Activated naive CD8-positive, alpha-beta T cell treated with anti-CD3 and anti-CD28 coated beads, Interleukin-2, amount 50 U/mL, for 16 hours (primary cell): ENCODE measurements around the gene TPGS1.
A peak's percentile ranks its signal among the peaks of the same experiment; 100 is the strongest.

ENCODE experiments used
- DNase-seq: peaks from one replicate; pipeline ENCODE4 v3.0.0-alpha.2; 2020; ENCODE audit warnings: low read depth, low spot score

Gene TPGS1

GRCh38 chr19:495402-496111, 11.7 kb upstream of the TPGS1 start:
- no peak for DNase-seq

- DNase-seq, result no peak
Measured at GRCh38 chr19:496112-496665, 11.1 kb upstream of the TPGS1 start, which contains the start of gene MADCAM1. Gene MADCAM1, plus strand, starts transcription at chr19:496486. Its CDS starts 14 bp downstream, at chr19:496500.

GRCh38 chr19:496986-497385, 10.3 kb upstream of the TPGS1 start:
- no peak for DNase-seq

DNA sequence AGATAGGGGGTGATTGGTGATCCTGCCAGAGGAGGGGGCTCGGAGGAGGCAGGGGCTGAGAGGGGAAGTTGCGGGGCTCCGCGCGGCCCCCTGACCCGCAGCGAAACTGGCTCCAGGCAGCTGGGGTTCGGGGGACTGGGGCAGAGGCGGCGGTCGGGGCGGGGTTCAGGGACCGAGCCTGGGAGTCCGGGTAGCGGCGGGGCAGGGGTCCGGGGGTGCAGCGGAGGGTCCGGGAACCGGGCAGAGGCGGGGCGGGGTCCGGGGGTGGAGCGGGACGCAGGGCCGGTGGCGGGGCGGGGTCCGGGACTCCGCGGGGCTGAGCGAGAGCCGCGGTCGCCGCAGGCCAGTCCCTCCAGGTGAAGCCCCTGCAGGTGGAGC, 9.8 kb upstream of the TPGS1 start:
- DNase-seq, result no peak

- DNase-seq, result no peak
Measured at GRCh38 chr19:497869-498510, 9.3 kb upstream of the TPGS1 start.

DNA sequence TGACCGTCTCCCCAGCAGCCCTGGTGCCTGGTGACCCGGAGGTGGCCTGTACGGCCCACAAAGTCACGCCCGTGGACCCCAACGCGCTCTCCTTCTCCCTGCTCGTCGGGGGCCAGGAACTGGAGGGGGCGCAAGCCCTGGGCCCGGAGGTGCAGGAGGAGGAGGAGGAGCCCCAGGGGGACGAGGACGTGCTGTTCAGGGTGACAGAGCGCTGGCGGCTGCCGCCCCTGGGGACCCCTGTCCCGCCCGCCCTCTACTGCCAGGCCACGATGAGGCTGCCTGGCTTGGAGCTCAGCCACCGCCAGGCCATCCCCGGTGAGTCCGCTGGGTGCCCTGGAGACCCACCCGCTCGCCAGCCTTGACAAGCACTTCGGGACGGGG, 8.8 kb upstream of the TPGS1 start:
- no peak for DNase-seq

DNA sequence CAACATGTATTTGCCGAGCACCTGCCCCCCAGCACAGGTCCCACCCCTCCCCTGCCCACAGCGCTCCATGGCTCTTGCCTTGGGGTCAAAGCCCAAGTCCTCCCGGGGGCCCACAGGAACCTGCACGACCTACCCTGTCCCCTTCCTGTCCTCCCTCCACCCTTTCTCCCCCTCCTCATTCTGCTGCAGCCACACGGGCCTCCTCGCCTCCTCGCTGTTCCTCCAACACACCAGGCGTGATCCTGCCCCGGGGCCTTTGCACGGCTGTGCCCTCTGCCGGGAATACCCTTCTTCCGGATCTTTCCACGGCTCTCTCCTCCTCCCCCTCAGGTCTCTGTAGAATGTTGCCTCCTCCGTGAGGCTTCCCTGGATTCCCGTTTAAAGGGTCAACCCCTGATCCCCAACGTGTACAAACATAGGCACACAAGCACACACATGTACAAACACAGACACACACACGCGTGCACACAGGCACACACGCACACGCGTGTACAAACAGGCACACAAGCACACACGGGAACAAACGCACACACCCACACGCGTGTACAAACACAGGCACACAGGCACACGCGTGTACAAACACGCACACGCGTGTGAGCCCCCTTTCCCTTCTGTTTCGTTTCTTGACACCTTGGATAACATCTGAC, 8.2 kb upstream of the TPGS1 start:
- no peak for DNase-seq

GRCh38 chr19:501646-502045, 5.7 kb upstream of the TPGS1 start:
- DNase-seq, result no peak

GRCh38 chr19:504616-505015, 2.7 kb upstream of the TPGS1 start:
- no peak for DNase-seq

DNA sequence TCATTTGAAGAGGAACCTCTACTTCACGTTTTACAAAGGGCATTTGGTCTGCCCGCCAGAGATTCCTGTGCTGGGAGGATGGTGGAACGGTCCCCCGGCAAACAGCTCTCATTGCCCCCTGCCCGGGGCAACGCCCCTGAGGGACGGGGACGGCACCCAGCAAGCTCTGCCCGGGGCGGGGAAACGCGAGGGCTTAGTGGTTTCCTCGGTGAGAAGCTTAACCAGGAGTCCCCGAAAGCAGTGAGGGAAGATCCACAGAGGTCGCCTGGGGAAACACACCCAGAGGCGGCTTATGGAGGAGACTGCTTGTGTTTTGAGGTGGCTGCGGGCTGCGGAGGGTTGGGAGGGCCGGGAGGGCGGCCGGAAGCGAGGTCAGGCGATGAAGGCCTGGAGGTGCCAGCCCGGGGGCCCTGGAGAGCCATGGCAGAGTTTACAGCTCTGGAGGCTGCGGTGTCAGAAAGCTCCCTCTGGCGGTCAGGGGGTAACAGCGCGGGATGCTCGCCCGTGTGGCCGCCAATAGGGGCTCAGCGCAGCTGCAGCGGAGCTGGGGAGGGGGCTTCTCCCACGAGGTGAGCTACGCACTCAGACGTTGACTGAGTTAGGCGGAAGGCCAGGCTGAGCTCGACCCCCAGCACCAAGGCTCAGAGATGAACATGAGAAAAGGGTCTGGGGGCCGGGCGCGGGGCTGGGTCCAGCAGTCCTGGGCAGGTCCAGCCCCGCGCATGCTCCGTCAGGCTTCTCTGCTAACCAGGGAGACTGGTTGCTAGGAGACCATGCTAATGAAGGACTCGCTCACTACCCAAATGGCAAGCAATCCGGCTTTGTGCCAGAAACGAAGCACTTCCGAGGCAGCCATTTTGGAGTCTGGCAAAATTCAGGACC, 652 bp upstream of the TPGS1 start:
- peak; percentile 86 for DNase-seq

GRCh38 chr19:508204-509150, 1.2 kb downstream of the TPGS1 start:
- no peak for DNase-seq

GRCh38 chr19:510606-511100, 3.4 kb downstream of the TPGS1 start:
- DNase-seq, result peak; percentile 88

DNA sequence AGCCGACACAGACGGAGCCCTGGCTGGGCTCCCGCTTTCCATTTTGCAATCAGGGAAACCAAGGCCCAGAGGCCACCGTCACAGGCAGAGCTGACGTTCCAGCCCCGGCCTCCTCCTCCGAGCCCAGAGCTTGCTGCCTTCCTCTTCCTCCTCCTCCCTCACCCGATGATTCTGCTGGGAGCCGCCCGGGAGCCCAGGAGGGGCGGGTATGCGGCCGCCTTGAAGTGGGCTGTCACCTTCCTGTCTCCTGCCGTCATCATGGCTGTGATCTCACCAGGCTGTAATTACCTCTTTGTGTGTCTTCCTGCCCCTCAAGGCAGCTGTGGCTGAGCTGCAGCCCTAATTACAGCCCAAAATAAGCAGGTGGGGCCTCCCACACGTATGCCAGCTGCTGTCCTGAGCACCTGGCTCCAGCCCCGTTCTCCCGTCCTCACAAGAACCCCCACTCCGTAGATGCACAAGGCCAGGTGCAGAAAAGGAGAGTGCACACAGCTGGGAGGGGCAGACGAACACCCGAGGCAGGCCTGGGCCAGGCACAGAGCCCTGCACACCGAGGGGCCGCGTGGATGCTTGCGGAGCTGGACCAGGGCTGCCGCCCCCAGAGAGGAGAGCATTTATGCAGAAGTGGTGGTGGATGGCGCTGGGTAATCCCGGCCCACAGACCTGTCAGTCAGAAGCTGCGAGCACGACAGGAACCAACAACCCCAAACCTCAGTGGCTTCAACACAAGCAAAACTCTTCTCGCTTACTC, 4.0 kb downstream of the TPGS1 start:
- DNase-seq, result no peak

- no peak for DNase-seq
Measured at GRCh38 chr19:512547-513365, 5.5 kb downstream of the TPGS1 start.

- no peak for DNase-seq
Measured at GRCh38 chr19:513368-514165, 6.3 kb downstream of the TPGS1 start.

GRCh38 chr19:514166-514663, 6.9 kb downstream of the TPGS1 start:
- DNase-seq, result no peak

- DNase-seq, result no peak
Measured at GRCh38 chr19:517721-518597, 10.7 kb downstream of the TPGS1 start.
